ENCODE measurements around the gene ARL4C.

The ARL4C gene

DNA sequence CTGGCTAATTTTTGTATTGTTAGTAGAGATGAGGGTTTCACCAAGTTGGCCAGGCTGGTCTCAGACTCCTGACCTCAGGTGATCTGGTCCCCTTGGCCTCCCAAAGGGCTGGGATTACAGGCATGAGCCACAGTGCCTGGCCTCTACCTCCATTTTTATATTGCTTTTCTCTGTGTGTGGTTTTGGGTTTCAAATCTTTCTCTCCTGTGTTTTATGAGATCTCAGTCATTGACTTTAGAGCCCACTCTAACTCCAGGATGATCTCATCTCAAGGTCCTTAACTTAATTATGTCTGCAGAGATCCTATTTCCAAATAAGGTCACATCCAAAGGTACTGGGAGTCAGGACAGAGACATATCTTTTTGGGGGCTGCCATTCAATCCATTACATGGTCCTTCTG lies 24.7 kb downstream of the ARL4C start:
- no peak for DNase-seq (ENCODE audit: low read depth)
- TF ChIP-seq, protein P1, sequence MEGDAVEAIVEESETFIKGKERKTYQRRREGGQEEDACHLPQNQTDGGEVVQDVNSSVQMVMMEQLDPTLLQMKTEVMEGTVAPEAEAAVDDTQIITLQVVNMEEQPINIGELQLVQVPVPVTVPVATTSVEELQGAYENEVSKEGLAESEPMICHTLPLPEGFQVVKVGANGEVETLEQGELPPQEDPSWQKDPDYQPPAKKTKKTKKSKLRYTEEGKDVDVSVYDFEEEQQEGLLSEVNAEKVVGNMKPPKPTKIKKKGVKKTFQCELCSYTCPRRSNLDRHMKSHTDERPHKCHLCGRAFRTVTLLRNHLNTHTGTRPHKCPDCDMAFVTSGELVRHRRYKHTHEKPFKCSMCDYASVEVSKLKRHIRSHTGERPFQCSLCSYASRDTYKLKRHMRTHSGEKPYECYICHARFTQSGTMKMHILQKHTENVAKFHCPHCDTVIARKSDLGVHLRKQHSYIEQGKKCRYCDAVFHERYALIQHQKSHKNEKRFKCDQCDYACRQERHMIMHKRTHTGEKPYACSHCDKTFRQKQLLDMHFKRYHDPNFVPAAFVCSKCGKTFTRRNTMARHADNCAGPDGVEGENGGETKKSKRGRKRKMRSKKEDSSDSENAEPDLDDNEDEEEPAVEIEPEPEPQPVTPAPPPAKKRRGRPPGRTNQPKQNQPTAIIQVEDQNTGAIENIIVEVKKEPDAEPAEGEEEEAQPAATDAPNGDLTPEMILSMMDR (conservative IDR thresholded peaks at IDR 0.05; ENCODE audit: low read depth, low read length), result no peak
- no peak overlapping the region for H3K4me3 ChIP-seq (ENCODE audit: low read length)

GRCh38 chr2:234469972-234470371 lies 26.9 kb downstream of the ARL4C start:
- TF ChIP-seq, protein P1 (conservative IDR thresholded peaks at IDR 0.05; ENCODE audit: low read depth, low read length), result no peak
- H3K4me3 ChIP-seq (ENCODE audit: low read length), result no peak overlapping the region
- no peak for DNase-seq (ENCODE audit: low read depth)

- TF ChIP-seq, protein P1 (conservative IDR thresholded peaks at IDR 0.05; ENCODE audit: low read depth, low read length), result no peak
- no peak for DNase-seq (ENCODE audit: low read depth)
- no peak overlapping the region for H3K4me3 ChIP-seq (ENCODE audit: low read length)
These were observed 27.5 kb downstream of the ARL4C start for GRCh38 chr2:234469251-234469845.

DNA sequence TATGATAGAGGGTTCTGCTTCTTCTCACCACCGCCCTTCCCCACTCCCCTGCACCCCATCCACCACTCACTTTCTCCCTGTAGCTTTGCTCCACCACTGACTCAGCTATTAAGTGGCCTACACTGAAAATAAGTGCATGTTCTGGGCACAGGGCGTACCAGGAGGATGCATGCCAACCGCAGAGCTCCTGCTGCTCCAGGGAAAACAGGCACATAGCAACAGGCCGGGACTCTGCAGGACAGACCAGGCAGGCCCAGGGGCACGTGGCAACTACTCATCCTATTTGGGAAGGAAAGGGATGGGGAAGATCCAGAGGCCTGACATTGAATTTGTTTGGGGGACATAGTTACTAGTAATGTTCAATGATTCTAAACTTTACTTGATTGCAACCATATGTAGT lies 28.4 kb downstream of the ARL4C start:
- DNase-seq (ENCODE audit: low read depth), result no peak
- TF ChIP-seq, protein P1 (conservative IDR thresholded peaks at IDR 0.05; ENCODE audit: low read depth, low read length), result no peak
- no peak overlapping the region for H3K4me3 ChIP-seq (ENCODE audit: low read length)

- TF ChIP-seq, protein P1 (conservative IDR thresholded peaks at IDR 0.05; ENCODE audit: low read depth, low read length), result no peak
- no peak overlapping the region for H3K4me3 ChIP-seq (ENCODE audit: low read length)
- DNase-seq (ENCODE audit: low read depth), result no peak
These were observed 29.6 kb downstream of the ARL4C start for GRCh38 chr2:234467289-234467688.

GRCh38 chr2:234464291-234464645 lies 32.6 kb downstream of the ARL4C start:
- no peak for DNase-seq (ENCODE audit: low read depth)
- no peak overlapping the region for H3K4me3 ChIP-seq (ENCODE audit: low read length)
- TF ChIP-seq, protein P1 (conservative IDR thresholded peaks at IDR 0.05; ENCODE audit: low read depth, low read length), result no peak

GRCh38 chr2:234463626-234464290 lies 33.1 kb downstream of the ARL4C start:
- TF ChIP-seq, protein P1 (conservative IDR thresholded peaks at IDR 0.05; ENCODE audit: low read depth, low read length), result no peak
- no peak overlapping the region for H3K4me3 ChIP-seq (ENCODE audit: low read length)
- no peak for DNase-seq (ENCODE audit: low read depth)
